ENCODE measurements around the gene CDH4. TPM values are rescaled to one million over a fixed set of nuclear protein-coding genes. Genes with fewer than 3 reads are reported as not detected.

CDH4 gene
- total RNA-seq, 1 donor from 2014 or later, result 2.2 TPM

GRCh38 chr20:61585764-61586163, 333.7 kb downstream of the CDH4 start:
- DNase-seq (ENCODE audit: low spot score), result no peak
- intact Hi-C loops (cut with DNase I), result no loop called here
- no peak for ATAC-seq

DNA sequence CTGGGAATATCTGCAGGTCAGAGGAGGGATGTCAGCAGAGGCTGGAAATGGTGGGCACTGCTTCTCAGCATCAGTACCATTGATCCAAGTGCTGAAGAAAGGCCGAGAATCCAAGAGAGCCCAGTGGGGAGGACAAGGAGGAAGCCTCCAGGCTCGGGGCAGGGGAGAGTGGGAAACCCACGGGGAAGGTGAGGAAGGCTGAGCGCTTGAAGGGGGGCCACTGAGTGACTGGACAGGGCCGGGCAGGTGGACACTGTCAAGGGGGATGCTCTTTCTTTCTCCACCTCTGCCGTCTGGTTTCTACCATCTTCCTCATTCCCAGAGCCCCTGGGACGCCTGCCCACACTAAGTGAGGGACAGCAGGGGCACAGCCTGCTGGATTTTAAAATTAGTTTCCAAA, 335.0 kb downstream of the CDH4 start:
- ATAC-seq (no peak), DNase-seq (ENCODE audit: low spot score) (no peak)
- intact Hi-C loops (cut with DNase I), result no loop called here

GRCh38 chr20:61587681-61588289, 335.7 kb downstream of the CDH4 start:
- no peak for DNase-seq (ENCODE audit: low spot score)
- intact Hi-C loops (cut with DNase I), result no loop called here
- peak; percentile 53 for ATAC-seq

GRCh38 chr20:61588411-61589385, 336.6 kb downstream of the CDH4 start:
- DNase-seq (ENCODE audit: low spot score) (no peak), ATAC-seq (peak; percentile 89)
- intact Hi-C loops (cut with DNase I), result no loop called here

DNA sequence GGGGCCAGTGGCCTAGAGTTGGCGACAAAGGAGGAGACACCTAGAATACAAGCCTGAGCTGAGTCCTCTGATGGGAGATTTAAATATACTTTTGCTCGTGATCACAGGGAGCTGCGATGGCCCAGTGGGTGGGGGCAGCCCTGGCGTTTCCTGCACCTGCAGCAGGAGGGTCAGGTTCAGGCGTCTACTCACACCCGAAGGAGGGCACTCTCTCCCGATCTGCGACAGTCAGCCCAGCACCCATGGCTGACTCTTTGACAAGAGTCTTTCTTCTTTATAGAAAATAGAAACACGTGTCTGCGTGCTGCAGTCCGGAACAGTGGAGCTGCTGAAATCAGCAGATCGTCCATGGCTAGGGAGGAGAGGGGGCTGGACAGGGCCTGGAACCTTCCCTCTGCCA, 338.2 kb downstream of the CDH4 start:
- ATAC-seq, result no peak
- intact Hi-C loops (cut with DNase I), result no loop called here
- DNase-seq (ENCODE audit: low spot score), result no peak

DNA sequence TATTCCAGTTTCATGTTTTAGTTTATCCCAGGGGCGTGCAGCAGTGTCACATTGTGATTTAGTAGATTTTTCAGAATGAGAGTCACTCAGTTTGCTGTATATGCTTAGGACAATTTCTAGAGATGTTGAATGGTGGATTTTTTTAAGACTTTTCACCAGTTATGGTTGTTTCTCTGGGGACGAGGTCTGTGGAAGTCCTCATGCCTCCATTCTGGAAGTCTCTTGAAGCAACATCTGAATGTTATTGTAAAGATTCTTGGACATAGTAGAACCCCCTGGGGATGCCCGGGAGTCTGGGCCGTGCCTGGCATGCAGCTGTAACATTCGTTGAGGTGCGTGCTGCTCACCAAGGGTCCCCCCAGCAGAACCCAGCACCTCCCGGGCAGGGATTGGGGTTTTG, 341.5 kb downstream of the CDH4 start:
- no peak for ATAC-seq
- intact Hi-C loops (cut with DNase I), result no loop called here
- no peak for DNase-seq (ENCODE audit: low spot score)

DNA sequence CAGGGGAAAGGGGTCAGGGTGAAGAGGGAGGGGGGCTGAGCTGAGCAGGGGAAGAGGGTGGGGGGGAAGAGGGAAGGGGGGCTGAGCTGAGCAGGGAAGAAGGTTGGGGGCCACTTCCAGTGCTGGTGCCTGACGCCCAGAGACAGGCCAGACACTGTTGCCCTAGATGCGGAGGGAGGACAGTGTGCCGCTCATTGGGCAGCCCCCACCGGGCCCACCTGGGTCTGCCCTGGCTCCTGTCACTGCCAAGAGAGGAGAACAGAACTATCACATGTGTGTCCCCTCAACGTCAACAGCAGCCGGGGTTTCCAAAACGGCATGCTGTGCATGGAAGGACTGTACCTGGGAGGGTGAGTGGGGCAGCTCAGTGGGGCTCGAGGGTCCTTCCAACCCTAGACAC, 342.1 kb downstream of the CDH4 start:
- intact Hi-C loops (cut with DNase I), result no loop called here
- no peak for DNase-seq (ENCODE audit: low spot score)
- no peak for ATAC-seq

DNA sequence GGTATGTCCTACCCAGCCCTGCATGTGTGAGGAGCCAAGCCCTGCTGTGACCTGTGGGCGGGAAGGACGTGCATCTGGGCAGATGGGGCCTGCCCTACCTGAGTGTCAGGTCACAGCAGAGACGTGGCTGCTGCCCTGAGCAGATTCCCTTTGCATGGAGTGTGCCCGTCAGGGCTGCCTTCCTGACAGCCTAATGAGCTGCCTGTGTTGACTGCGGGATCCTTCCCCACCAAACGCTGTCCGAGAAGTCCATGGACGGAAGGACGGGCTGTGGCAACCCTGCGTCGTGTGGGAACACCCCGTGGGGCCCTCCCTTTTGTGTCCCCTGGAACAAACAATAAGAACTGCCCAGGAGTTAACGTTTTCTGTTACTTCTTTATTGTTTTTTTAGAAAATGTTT, 343.2 kb downstream of the CDH4 start:
- ATAC-seq (no peak), DNase-seq (ENCODE audit: low spot score) (no peak)
- intact Hi-C loops (cut with DNase I), result no loop called here

DNA sequence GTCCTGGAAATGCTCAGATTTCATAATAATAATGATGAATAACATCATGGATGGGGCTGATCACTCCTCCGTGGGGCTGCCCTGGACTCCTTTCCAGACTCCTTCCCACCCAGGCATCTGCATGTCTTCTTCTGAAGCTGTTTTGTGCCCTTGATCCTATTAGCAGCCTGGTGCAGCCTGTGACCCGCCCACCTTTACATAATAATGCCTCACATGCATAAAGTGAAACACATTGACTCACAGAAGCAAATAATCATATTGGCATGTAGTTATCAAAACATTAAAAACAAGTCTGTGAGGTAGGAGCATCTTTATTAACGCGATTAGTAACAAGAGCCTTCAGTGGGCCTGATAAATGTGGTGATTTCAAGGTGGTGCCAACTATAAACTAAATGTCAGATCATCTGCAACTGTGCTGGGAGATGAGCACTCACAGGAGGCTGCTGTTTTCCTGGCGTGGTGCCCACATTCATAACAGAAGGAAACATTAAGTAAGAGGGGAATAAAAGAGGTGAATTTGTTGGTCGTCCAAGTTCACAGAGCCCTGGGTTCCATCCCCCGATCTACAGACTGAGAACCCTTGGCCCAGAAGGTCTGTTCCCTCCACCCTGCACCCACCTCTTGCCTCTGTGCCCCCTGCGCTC, 344.7 kb downstream of the CDH4 start:
- ATAC-seq (no peak), DNase-seq (ENCODE audit: low spot score) (no peak)
- intact Hi-C loops (cut with DNase I), result no loop called here

DNA sequence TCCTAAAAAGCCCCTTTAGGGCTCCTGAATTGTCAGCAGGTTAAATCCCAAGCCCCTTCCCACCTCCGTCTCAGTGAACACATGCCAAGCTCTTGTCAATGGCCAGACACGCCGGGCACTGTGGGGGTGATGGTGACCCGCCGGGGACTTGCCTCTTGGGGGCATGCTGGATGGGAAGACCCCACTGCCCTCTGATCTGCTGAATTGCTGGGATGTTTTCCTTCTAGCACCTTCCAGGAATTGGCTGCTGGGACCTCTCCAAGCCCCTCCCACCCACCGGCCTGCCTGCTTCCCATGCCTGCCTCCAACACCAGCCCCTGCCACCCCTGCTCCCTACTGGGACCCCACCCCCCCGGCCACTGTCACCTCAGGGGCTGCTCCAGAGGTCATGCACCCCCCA, 345.9 kb downstream of the CDH4 start:
- no peak for DNase-seq (ENCODE audit: low spot score)
- no peak for ATAC-seq
- intact Hi-C loops (cut with DNase I), result no loop called here

DNA sequence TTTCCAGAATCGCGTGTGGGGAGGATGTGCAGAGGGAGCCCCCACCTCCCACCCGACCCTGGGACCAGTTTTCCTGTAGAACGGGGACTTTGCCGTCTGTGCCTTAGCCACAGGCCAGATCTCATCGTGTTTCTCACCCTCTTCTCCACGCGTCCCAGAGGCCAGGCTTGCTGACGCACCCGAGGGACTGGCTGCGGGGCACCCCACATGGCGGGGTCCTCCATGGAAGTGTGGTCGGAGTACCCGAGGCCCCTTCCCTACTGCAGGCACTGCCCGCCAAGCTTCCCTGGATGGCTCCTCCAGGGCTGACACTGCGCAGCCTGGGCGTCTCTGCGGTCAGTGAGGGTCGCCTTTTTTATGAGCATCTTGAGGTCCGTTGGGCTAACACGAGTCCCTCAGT, 346.5 kb downstream of the CDH4 start:
- intact Hi-C loops (cut with DNase I), result no loop called here
- DNase-seq (ENCODE audit: low spot score) (no peak), ATAC-seq (no peak)

DNA sequence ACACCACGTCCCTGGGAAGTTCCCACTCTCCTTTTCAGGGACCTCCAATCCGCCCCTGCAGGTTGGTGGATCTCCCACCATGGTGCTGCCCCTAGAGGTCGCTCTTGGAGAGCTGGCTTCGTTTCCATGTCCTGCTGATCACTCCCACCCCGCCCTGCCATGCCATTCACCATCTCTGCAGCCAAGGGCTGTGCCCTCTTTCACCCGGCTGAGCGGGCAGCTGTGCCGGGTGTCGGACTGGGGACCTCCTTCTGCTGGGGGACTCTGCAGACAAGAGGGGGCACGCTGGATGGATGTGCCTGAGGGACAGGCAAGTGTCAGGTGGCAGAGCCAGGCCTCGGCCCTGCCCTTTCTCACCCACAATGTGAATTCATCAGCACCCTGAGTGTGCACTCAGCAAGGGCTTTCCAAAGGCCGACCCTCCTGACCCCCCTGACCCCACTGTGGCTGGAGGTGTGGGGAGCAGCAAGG, 347.0 kb downstream of the CDH4 start:
- no peak for ATAC-seq
- intact Hi-C loops (cut with DNase I), result no loop called here
- DNase-seq (ENCODE audit: low spot score), result no peak

DNA sequence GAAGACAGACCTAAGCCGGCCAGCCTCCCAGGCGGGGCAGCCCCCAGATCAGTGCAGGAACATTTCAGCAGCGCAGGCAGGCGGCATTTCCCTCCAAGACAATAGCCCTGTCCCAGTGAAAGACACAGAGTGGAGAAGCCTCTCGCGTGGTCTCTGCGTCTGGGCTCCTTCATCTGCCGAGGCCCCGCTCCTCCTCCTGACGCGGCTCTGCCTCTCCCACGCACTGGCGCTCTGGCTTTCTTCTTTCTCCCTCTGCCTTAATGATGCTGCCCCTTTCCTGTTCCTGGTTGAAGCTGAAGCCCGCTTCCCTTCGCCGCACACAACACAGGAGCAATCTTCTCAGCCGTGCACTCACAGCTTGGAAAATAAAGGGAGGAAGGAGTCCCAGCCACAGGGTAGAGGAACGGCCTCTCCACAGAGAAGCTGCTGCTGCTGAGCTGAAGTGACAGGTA, 347.5 kb downstream of the CDH4 start:
- ATAC-seq (no peak), DNase-seq (ENCODE audit: low spot score) (no peak)
- intact Hi-C loops (cut with DNase I), result no loop called here

DNA sequence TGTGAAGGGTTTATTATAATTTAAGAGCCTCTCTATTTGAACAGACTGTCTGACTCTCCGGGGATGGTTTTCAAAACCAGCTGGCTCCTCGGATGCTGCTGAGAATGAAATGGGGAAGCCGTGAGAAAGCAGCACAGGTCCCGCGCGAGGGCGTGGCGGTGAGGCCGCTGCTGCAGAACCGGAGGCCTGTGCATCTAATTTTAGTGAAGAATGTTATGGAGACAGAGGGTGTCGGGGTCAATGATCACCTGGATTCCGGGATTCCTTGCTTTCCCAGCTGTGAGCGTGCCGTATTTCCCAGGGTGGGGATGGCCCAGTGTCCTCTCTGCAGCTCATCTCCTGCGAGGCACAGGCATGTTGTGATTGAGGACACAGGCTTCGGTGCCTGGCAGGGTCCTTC, 348.0 kb downstream of the CDH4 start:
- ATAC-seq, result no peak
- no peak for DNase-seq (ENCODE audit: low spot score)
- intact Hi-C loops (cut with DNase I), result no loop called here

DNA sequence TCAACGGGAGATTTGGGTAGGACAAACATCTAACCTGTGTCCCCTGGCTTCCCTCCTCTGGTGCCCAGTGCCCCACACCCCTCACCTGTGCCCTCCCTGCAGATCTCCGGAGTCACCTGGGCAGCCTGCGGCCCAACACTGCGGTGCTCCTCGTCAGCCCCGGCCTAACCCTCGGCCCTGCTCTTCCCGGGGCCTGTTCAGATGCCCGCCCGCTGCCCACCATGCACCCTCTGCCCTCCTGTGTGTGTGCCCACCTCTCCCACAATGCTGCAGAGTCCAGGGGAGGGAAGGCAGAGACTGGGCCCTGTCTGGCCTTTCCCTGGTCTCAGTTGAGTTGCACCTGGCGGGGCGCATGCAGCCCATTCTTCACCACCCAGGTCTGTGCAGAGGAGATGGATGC, 349.3 kb downstream of the CDH4 start:
- no peak for ATAC-seq
- intact Hi-C loops (cut with DNase I), result no loop called here
- DNase-seq (ENCODE audit: low spot score), result no peak

DNA sequence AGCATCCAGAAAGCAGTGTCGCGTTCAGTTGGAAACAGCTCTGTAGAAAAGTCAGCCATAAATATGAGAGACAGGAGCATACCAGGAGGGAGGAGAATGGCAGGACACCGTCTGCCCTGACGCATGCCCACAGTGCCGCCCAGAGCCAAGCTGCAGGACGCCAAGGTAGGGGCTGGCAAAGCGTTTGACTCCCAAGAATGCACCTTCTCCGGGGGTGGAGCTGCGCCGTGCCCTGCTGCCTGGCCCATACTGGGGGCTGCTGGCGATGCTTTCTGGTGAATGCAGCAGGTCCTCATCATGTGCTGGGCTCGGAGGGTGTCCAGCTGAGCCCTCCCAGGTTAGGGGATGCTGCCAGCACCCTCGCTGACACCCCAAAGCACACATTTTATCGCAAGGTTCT, 349.8 kb downstream of the CDH4 start:
- intact Hi-C loops (cut with DNase I), result no loop called here
- ATAC-seq, result no peak

DNA sequence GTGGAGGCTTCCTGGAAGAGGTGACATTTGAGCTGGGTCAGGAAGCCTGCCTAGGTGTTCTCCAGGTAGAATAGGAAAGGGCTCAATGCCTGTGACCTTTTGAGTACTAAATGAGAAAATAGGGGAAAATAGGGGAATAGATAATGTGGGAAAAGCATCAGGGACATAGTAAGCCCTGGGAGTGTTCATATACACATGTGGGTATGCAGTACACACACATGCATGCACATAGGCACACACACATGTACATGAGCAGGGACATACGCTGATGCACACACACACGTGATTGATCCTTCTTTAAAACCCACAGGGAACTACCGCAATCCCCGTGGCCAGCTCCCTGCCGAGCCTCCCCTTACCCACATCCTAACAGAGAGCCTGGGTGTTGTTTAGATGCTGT, 351.7 kb downstream of the CDH4 start:
- intact Hi-C loops (cut with DNase I), result no loop called here
- no peak for ATAC-seq
- no peak for DNase-seq (ENCODE audit: low spot score)

More for the DNA sequence above, 349.8 kb downstream of the CDH4 start:
- no peak for DNase-seq (ENCODE audit: low spot score)

- DNase-seq (ENCODE audit: low spot score) (no peak), ATAC-seq (no peak)
- intact Hi-C loops (cut with DNase I), result no loop called here
Measured at GRCh38 chr20:61604549-61604948, 352.5 kb downstream of the CDH4 start.

DNA sequence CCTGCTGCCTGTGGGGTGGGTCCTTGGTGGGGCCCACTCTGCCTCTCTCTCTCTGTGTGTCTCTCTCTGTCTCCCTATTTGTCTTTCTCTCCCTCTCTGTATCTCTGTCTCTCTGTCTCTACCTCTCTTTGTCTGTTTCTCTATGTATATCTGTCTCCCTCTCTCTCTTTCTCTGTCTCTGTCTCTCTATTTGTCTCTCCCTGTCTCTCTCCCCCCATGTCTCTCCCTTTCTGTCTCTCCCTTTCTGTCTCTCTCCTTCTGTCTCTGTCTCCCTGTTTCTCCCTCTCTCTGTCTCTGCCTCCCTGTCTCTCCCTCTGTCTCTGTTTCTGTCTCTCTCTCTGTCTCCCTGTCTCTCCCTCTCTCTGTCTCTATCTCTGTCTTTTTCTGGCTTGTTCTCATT, 353.2 kb downstream of the CDH4 start:
- DNase-seq (ENCODE audit: low spot score) (no peak), ATAC-seq (no peak)
- intact Hi-C loops (cut with DNase I), result no loop called here
